RPMI8226 (cell line): Measurements from ENCODE around the gene PTF1A.
"Not testable (repeated sequence)": the region's sequence is repeated elsewhere in the genome, so short reads cannot be mapped to it uniquely, and the experiment has no call there.

ENCODE experiments used
- DNase-seq: peaks from one replicate; pipeline ENCODE4 v3.0.0-alpha.2; 2015

The PTF1A gene

DNA sequence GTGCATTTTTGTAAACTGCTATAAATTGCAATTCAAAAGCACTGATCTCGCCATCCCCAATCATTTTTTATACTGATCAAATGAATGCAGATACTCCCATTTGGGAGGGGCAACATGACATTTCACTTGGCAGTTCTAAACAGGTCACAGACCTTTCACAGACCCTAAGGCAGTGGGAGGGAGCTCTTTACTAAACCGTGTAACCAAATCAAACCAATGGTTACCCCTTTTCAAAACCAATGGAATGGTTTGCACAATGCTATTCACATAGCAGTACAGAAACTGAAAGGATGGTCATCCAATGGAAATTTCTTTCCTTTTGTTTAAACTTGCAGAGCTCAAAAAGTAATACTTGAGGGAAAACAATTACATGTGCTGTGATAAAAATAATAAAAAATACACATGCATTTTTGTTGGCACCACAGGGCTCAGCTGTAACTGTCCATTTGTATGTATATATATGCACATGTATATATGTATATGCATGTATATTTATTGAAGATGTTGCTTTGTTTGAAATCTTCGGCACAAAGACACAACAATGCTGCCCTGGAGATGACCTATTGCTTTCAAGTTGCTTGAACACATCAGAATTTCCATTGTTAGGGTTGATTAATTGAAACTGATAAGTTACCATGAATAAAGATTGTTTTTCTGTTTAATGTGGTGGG lies 14.0 kb downstream of the PTF1A start:
- no peak for DNase-seq

DNA sequence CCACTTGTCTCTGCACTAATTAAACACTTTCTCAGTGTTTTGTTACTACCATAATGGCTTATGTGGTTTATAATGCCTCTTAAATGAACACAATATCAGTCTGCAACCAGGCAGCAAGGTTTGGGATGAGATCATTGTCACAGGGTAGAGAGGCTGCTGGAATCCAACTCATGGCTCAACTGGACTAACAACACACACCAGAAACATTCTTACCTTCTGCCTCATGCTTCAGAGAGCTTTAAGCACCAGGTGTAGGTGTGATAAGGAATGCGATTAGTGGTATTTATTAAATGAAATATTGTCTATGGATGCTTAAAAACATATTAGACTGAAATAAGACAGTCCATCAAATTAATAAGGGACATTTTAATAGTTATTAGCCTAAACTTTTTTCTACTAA lies 25.4 kb downstream of the PTF1A start:
- DNase-seq: no peak

DNA sequence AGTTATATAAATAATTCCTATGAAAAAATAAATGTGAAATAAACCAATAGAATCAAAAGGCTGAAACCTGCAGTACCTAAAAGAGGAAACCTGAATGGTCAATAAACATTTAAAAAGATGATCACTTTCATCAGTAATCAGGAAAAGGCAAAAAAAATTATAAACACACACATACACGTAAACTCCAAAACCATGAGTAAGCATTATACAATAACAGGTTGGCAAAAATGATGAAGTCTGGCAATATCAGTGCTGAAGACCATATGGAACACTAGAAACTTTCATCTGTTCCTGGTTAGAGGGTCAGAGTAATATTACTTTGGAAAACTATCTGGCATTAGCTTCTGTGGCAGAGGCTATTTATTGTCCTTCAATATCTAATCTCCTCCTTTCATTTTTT lies 38.5 kb downstream of the PTF1A start:
- no peak for DNase-seq

DNA sequence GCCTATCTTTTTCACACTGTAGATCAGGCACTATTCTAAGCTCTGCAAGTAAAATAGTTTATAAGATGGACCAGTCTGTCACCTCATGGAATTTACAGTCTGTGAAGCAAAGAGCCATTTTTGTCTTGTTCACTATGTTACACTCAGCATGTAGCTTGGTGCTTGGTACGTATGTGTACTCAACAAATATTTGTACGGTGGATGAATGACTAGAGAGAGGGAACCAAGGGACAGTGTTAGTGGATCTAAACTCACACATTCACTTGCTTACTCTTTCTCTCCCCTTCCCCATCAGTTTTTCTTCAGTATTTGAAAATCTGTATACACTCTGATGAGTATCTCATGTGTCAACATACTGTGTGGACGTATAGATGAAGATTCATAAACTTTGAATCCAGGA lies 45.9 kb downstream of the PTF1A start:
- no peak for DNase-seq

DNA sequence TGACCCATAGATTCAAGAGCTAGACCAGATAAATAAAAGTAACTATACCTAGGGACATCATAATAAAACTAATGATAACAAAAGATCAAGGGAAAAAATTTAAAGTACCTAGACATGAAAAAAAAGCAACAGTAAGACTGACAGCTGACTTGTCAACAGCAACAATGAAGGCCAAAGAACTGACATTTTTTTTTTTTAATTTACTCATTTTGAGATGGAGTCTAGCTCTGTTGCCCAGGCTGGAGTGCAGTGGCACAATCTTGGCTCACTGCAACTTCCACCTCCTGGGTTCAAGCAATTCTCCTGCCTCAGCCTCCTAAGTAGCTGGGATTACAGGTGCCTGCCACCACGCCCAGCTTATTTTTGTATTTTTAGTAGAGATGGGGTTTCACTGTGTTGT lies 49.7 kb downstream of the PTF1A start:
- not testable (repeated sequence) for DNase-seq
